Kidney capillary endothelial cell (primary cell): ENCODE measurements around the gene ACTR1B.
"Not testable (repeated sequence)": the region's sequence is repeated elsewhere in the genome, so short reads cannot be mapped to it uniquely, and the experiment has no call there.

Source experiments
- DNase-seq: peaks from one replicate; pipeline ENCODE4 v3.0.0-alpha.2; 2018; ENCODE audit warnings: low spot score

The ACTR1B gene

DNA sequence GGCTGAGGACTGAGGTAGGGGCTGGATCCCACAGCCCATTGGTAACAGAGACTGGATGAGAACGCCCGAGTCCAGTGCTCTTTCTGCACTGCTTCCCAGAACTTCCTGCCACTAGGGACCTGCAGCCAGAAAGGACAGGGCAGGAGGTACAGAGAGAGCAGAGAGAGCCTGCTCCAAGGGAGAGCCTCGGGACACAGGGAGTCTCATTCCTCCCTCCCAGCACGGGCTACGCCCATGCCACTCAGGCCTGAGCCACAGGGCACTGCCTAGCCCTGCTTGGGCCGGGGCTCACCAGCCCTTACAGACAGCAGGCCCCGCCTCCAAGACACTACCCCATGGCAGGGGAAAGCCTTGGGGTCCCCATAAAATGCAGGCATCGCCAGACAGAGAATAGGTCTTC lies 48.1 kb downstream of the ACTR1B start:
- DNase-seq: not testable (repeated sequence)

DNA sequence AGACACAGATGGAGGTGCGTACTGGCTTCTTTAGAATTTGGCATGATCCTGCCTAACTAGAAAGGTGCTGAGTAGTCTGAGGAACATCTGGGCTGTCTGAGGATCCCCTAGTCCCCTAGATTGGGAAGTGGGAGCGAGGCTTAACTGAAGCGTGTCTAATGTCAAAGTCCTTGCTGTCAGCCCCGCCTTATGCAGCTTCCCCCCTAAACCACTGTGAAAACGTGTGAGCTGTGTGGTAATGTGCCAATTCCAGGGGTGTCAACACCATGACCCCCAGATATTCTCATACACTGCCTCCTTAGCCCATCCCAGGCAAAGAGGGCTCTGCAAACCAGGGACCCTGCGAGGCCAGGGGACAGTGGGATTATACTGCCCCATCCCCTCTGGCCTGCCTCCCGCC lies 51.9 kb downstream of the ACTR1B start:
- DNase-seq: not testable (repeated sequence)

DNA sequence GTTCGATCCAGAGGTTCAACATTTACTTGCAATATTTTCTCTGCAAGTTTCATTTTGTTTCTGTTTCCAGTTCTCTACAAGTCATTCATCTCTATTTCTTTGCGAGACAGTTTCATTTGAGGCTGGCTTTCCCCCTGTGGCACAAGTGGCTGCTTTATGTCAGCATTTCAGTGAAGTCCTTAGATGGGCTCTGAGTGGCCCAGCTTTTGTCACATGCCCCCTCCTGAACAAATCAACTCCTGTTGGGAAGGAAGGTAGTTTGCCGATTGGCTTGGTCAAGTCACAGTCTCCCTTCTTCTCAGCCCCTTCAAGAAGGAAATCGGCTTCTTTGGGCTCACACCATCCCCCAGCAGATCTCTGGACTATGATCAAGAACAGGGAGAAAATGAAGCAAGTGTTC lies 55.1 kb downstream of the ACTR1B start:
- DNase-seq: not testable (repeated sequence)
